Natural killer cell (primary cell): ENCODE measurements around the gene PCBP2. TPM values are rescaled to one million over a fixed set of nuclear protein-coding genes. Genes with fewer than 3 reads are reported as not detected.

Source experiments
- ATAC-seq, 3 donors: fragments of 150-1000 bp in 2 of 3; fragments of 200-7000 bp in 1 of 3; cut with Tn5 transposase; 1 replicate in 1 of 3; 2 replicates in 2 of 3; pipeline ENCODE4 v1.10.0; 2021; ENCODE audit warnings: mild to moderate bottlenecking in 2 of 3, moderate library complexity in 2 of 3
- DNase-seq, 2 donors: peaks; one replicate each; pipeline versions ENCODE4 v3.0.0 to v3.0.0-alpha.2; 2013 to 2021; ENCODE audit warnings: mixed read lengths in 1 of 2
- H3K27ac ChIP-seq: one replicate; pipeline ENCODE4 v1.5.1; 2013; ENCODE audit warnings: mild to moderate bottlenecking, low read length
- H3K27me3 ChIP-seq: one replicate; pipeline ENCODE4 v1.6.1; 2013; ENCODE audit warnings: low read length; ENCODE audit not compliant: control insufficient read depth, insufficient read depth
- H3K36me3 ChIP-seq: one replicate; pipeline ENCODE4 v1.6.1; 2013; ENCODE audit warnings: low read length; ENCODE audit not compliant: control insufficient read depth, insufficient read depth
- H3K4me1 ChIP-seq: one replicate; pipeline ENCODE4 v1.6.1; 2013; ENCODE audit warnings: low read length; ENCODE audit not compliant: control insufficient read depth, insufficient read depth
- H3K4me3 ChIP-seq: one replicate; pipeline ENCODE4 v1.5.1; 2013; ENCODE audit warnings: low read length
- H3K9me3 ChIP-seq: one replicate; pipeline ENCODE4 v1.6.1; 2013; ENCODE audit warnings: low read length; ENCODE audit not compliant: control insufficient read depth, insufficient read depth
- H3K27ac Mint-ChIP-seq, 2 donors: one replicate each; pipeline ENCODE4 v1.8.0; 2022; ENCODE audit warnings: mild to moderate bottlenecking in 2 of 2, mixed read lengths in 2 of 2, moderate library complexity in 1 of 2
- H3K27me3 Mint-ChIP-seq, 2 donors: one replicate each; pipeline ENCODE4 v1.8.0; 2022; ENCODE audit warnings: low read depth in 2 of 2, mixed read lengths in 2 of 2
- H3K36me3 Mint-ChIP-seq: one replicate; pipeline ENCODE4 v1.8.0; 2022; ENCODE audit warnings: mixed read lengths
- H3K4me1 Mint-ChIP-seq, 2 donors: one replicate each; pipeline ENCODE4 v1.8.0; 2022; ENCODE audit warnings: mixed read lengths in 2 of 2
- H3K4me3 Mint-ChIP-seq: one replicate; pipeline ENCODE4 v1.8.0; 2022; ENCODE audit warnings: mild to moderate bottlenecking, moderate library complexity, mixed read lengths
- H3K9me3 Mint-ChIP-seq, 2 donors: one replicate each; pipeline ENCODE4 v1.8.0; 2022; ENCODE audit warnings: mixed read lengths in 2 of 2
- CTCF ChIP-seq: fragments of 200-600 bp; IDR thresholded peaks from one replicate; pipeline ENCODE4 v1.8.0; 2022; ENCODE audit warnings: antibody characterized with exemption
- WGBS: methylation state at CpG from one replicate; pipeline ENCODE4 v1.1.7; 2013; ENCODE audit warnings: missing lambda C conversion rate; ENCODE audit not compliant: insufficient coverage; 5-methylcytosine and 5-hydroxymethylcytosine counted together
- intact Hi-C: fragments of 100-400 bp; cut with micrococcal nuclease; formaldehyde crosslinking; loops from one replicate; pipeline ENCODE4 v1.14.2; 2022
- total RNA-seq, 4 donors: library from RNA; stranded (reverse); fragments of 120-200 nt in 1 of 4; gene quantifications; one replicate each; pipeline versions ENCODE4 v1.2.3 to v1.2.4, GENCODE V29; 2013 to 2022

The PCBP2 gene
- total RNA-seq, 3 donors from 2014 or later (not counting 1 experiment from before 2014, with no cell fraction given), result 910 to 1,083 (median 943) TPM

GRCh38 chr12:53501615-53502181, 49.8 kb downstream of the PCBP2 start:
- H3K9me3 ChIP-seq, result no peaks in the 10 kb centered on the region
- Mint-ChIP-seq H3K4me3 (peak overlapping the region; percentile 99), H3K27me3 (no peaks in the 10 kb centered on the region), H3K36me3 (no peaks in the 10 kb centered on the region), H3K4me1 (peaks cover 18 to 37% of the 10 kb centered on the region in 2 donors), H3K9me3 (no peaks in the 10 kb centered on the region), H3K27ac (peak overlapping the region; percentile 98 to 99)
- intact Hi-C loops, result loop anchor here (1.0 to 10.0 kb wide), 5 partner anchors 8 to 297 kb away; partner anchors contain the start of genes AAAS and ITGB7
- DNase-seq (no peak), ATAC-seq (no peak)
- H3K27ac ChIP-seq, result peak overlapping the region; percentile 99
- TF ChIP-seq CTCF, result no peak
- WGBS, result 80% methylated on average over 10 of the region's 10 CpGs
- no peaks in the 10 kb centered on the region for H3K27me3 ChIP-seq
- peaks cover 34% of the 10 kb centered on the region for H3K4me1 ChIP-seq
- peaks cover 19% of the 10 kb centered on the region for H3K36me3 ChIP-seq
- peak overlapping the region; percentile 56 for H3K4me3 ChIP-seq

- Mint-ChIP-seq H3K27ac (peak overlapping the region; percentile 53 to 98), H3K9me3 (no peaks in the 10 kb centered on the region), H3K36me3 (no peaks in the 10 kb centered on the region), H3K27me3 (no peaks in the 10 kb centered on the region), H3K4me3 (peak overlapping the region; percentile 28), H3K4me1 (peaks cover 16 to 37% of the 10 kb centered on the region in 2 donors)
- Histone ChIP-seq H3K36me3 (peaks cover 23% of the 10 kb centered on the region), H3K4me1 (peaks cover 34% of the 10 kb centered on the region), H3K4me3 (no peak overlapping the region), H3K27me3 (no peaks in the 10 kb centered on the region), H3K27ac (no peak overlapping the region), H3K9me3 (no peaks in the 10 kb centered on the region)
- ATAC-seq (no peak), DNase-seq (no peak)
- WGBS, result 92% methylated on average over 9 of the region's 9 CpGs
- intact Hi-C loops, result loop anchor here (10.0 kb wide), 2 partner anchors 178 to 298 kb away; partner anchors contain the start of genes AAAS and ITGB7
- TF ChIP-seq CTCF, result no peak
These were observed 50.4 kb downstream of the PCBP2 start for GRCh38 chr12:53502331-53502730.

- no peak overlapping the region for H3K4me3 Mint-ChIP-seq
- no peak for TF ChIP-seq CTCF
- Histone ChIP-seq H3K27me3 (no peaks in the 10 kb centered on the region), H3K27ac (no peak overlapping the region), H3K4me3 (no peak overlapping the region), H3K4me1 (peaks cover 33% of the 10 kb centered on the region), H3K9me3 (no peaks in the 10 kb centered on the region), H3K36me3 (peaks cover 23% of the 10 kb centered on the region)
- no peaks in the 10 kb centered on the region for H3K27me3 Mint-ChIP-seq
- DNase-seq, result no peak
- H3K27ac Mint-ChIP-seq, result no peak overlapping the region
- ATAC-seq, result no peak
- no peaks in the 10 kb centered on the region for H3K9me3 Mint-ChIP-seq
- intact Hi-C loops, result loop anchor here (10.0 kb wide), 2 partner anchors 178 to 298 kb away; partner anchors contain the start of genes AAAS and ITGB7
- WGBS, result 97% methylated on average over 8 of the region's 10 CpGs
- peaks cover 15 to 33% of the 10 kb centered on the region in 2 donors for H3K4me1 Mint-ChIP-seq
- H3K36me3 Mint-ChIP-seq, result no peaks in the 10 kb centered on the region
These were observed 51.3 kb downstream of the PCBP2 start for GRCh38 chr12:53502983-53503728.
